Prostate gland (tissue), 2 donors: ENCODE measurements around the gene C2. TPM values are rescaled to one million over a fixed set of nuclear protein-coding genes. Genes with fewer than 3 reads are reported as not detected.

Experiments used
- DNase-seq: peaks from one replicate; pipeline ENCODE4 v3.0.0-alpha.2; 2019; ENCODE audit warnings: low spot score
- H3K27ac ChIP-seq, 2 donors: fragments of 200-600 bp; sonication (generic); 2 replicates each; pipeline ENCODE4 v1.5.1; 2017 to 2019
- H3K27me3 ChIP-seq: fragments of 200-600 bp; sonication (generic); replicated peaks from 2 replicates; pipeline ENCODE4 v1.5.1; 2019; ENCODE audit not compliant: insufficient read depth
- H3K36me3 ChIP-seq, 2 donors: fragments of 200-600 bp; sonication (generic); 1 replicate in 1 of 2; 2 replicates in 1 of 2; pipeline versions ENCODE4 v1.5.1 to v1.8.1; 2017 to 2019
- H3K4me1 ChIP-seq: fragments of 200-600 bp; sonication (generic); replicated peaks from 2 replicates; pipeline ENCODE4 v1.5.1; 2019
- H3K4me3 ChIP-seq, 2 donors: fragments of 200-600 bp; sonication (generic); 2 replicates each; pipeline ENCODE4 v1.5.1; 2017 to 2019
- H3K9me3 ChIP-seq: fragments of 200-600 bp; sonication (generic); 2 replicates; pipeline ENCODE4 v1.5.1; 2017
- POLR2A ChIP-seq: fragments of 450-650 bp; IDR thresholded peaks from one replicate; pipeline ENCODE4 v1.6.1; 2016; ENCODE audit warnings: antibody characterized with exemption, mild to moderate bottlenecking
- POLR2AphosphoS5 ChIP-seq: sonication (generic); formaldehyde crosslinking; IDR thresholded peaks from one replicate; pipeline ENCODE4 v1.6.1; 2017; ENCODE audit warnings: antibody characterized with exemption
- WGBS: methylation state at CpG from one replicate; pipeline ENCODE4 v1.1.5; 2018; 5-methylcytosine and 5-hydroxymethylcytosine counted together
- intact Hi-C: fragments of 100-400 bp; cut with DNase I; formaldehyde crosslinking; loops from one replicate; pipeline ENCODE4 v1.14.2; 2022
- total RNA-seq, 2 donors: library from RNA; depleted of rRNA; stranded (reverse); fragments of >200 nt; gene quantifications; one replicate each; pipeline ENCODE4 v1.1.0, GENCODE V29; 2016
- TF ChIP-seq, protein P1 (sequence below), 4 experiments: fragments of 200-600 bp in 2 of 4; fragments of 450-650 bp in 2 of 4; sonication (generic) in 2 of 4; IDR thresholded peaks; 1 replicate in 3 of 4; 2 replicates in 1 of 4; pipeline ENCODE4 v1.5.1; 2016 to 2019; ENCODE audit warnings: antibody characterized with exemption in 4 of 4, mild to moderate bottlenecking in 2 of 4, moderate library complexity in 2 of 4

The C2 gene
- total RNA-seq, 2 donors from 2014 or later: 7.9 to 16.0 TPM

- Histone ChIP-seq H3K4me3 (no peak overlapping the region), H3K27me3 (no peaks in the 10 kb centered on the region), H3K4me1 (peaks cover 10% of the 10 kb centered on the region), H3K36me3 (peaks cover 18 to 19% of the 10 kb centered on the region in 2 donors), H3K9me3 (no peaks in the 10 kb centered on the region), H3K27ac (no peak overlapping the region)
- intact Hi-C loops: loop anchor here (10.0 kb wide), 1 partner anchor 188 kb away; the partner anchor contains the start of genes PPT2 and PRRT1
- DNase-seq: no peak
- TF ChIP-seq POLR2AphosphoS5: no peak
- no peak for TF ChIP-seq POLR2A
- TF ChIP-seq, protein P1, sequence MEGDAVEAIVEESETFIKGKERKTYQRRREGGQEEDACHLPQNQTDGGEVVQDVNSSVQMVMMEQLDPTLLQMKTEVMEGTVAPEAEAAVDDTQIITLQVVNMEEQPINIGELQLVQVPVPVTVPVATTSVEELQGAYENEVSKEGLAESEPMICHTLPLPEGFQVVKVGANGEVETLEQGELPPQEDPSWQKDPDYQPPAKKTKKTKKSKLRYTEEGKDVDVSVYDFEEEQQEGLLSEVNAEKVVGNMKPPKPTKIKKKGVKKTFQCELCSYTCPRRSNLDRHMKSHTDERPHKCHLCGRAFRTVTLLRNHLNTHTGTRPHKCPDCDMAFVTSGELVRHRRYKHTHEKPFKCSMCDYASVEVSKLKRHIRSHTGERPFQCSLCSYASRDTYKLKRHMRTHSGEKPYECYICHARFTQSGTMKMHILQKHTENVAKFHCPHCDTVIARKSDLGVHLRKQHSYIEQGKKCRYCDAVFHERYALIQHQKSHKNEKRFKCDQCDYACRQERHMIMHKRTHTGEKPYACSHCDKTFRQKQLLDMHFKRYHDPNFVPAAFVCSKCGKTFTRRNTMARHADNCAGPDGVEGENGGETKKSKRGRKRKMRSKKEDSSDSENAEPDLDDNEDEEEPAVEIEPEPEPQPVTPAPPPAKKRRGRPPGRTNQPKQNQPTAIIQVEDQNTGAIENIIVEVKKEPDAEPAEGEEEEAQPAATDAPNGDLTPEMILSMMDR (IDR thresholded peaks at IDR 0.05): no peak
- WGBS: 80% methylated on average over 10 of the region's 10 CpGs
Observed at GRCh38 chr6:31966997-31967925, 39.7 kb downstream of the C2 start.

DNA sequence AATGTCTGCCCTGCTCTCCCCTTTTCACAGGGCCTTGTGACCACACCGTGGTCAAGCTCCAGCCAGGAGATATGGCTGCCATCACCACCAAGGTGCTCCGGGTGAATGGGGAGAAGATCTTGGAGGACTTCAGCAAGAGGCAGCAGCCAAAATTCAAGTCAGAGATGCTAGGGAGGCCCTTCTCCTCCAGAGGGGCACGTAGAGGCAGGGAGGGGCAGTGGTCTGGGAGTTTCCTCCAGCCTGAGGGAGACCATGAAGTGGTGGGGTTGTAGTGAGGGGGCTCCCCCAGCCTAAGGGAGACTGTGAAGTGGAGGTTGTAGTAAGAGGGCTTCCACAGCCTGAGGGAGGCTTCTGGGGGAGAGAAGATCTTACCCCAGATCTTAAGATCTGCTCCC is 40.4 kb downstream of the C2 start:
- Histone ChIP-seq H3K27ac (no peak overlapping the region), H3K4me3 (no peak overlapping the region), H3K36me3 (peaks cover 14 to 18% of the 10 kb centered on the region in 2 donors), H3K9me3 (no peaks in the 10 kb centered on the region), H3K27me3 (no peaks in the 10 kb centered on the region), H3K4me1 (peaks cover 10% of the 10 kb centered on the region)
- TF ChIP-seq POLR2AphosphoS5: no peak
- TF ChIP-seq POLR2A: no peak
- TF ChIP-seq, protein P1 (IDR thresholded peaks at IDR 0.05): no peak
- DNase-seq: no peak
- intact Hi-C loops: loop anchor here (10.0 kb wide), 1 partner anchor 187 kb away; the partner anchor contains the start of genes PPT2 and PRRT1
- WGBS: 79% methylated on average over 3 of the region's 3 CpGs

- no peak overlapping the region for H3K27ac ChIP-seq
Observed at GRCh38 chr6:31968326-31968725, 40.8 kb downstream of the C2 start.

GRCh38 chr6:31968791-31969711 is 41.5 kb downstream of the C2 start:
- H3K4me3 ChIP-seq: no peak overlapping the region
- H3K27ac ChIP-seq: no peak overlapping the region
- H3K9me3 ChIP-seq: no peaks in the 10 kb centered on the region
- TF ChIP-seq, protein P1 (IDR thresholded peaks at IDR 0.05): no peak
- TF ChIP-seq POLR2A (no peak), POLR2AphosphoS5 (no peak)
- no peak for DNase-seq
- H3K4me1 ChIP-seq: peaks cover 10% of the 10 kb centered on the region
- intact Hi-C loops: loop anchor here (10.0 kb wide), 1 partner anchor 186 kb away; the partner anchor contains the start of genes PPT2 and PRRT1
- WGBS: 81% methylated on average over 23 of the region's 23 CpGs
- H3K36me3 ChIP-seq: peaks cover 7 to 16% of the 10 kb centered on the region in 2 donors
- no peaks in the 10 kb centered on the region for H3K27me3 ChIP-seq

More at GRCh38 chr6:31968326-31968725, 40.8 kb downstream of the C2 start:
- DNase-seq: no peak
- Histone ChIP-seq H3K4me3 (no peak overlapping the region), H3K36me3 (peaks cover 11 to 18% of the 10 kb centered on the region in 2 donors), H3K4me1 (peaks cover 10% of the 10 kb centered on the region), H3K27me3 (no peaks in the 10 kb centered on the region), H3K9me3 (no peaks in the 10 kb centered on the region)
- WGBS: 77% methylated on average over 11 of the region's 11 CpGs
- no peak for TF ChIP-seq POLR2A
- TF ChIP-seq, protein P1 (IDR thresholded peaks at IDR 0.05): no peak
- no peak for TF ChIP-seq POLR2AphosphoS5
- intact Hi-C loops: loop anchor here (10.0 kb wide), 1 partner anchor 186 kb away; the partner anchor contains the start of genes PPT2 and PRRT1
